Right kidney (tissue), 1 donor: Measurements from ENCODE around the gene PPT2.
"Not testable (repeated sequence)": the region's sequence is repeated elsewhere in the genome, so short reads cannot be mapped to it uniquely, and the experiment has no call there.

ENCODE experiments used
- DNase-seq: peaks from one replicate; pipeline ENCODE4 v3.0.0-alpha.2; 2016

Gene PPT2

DNA sequence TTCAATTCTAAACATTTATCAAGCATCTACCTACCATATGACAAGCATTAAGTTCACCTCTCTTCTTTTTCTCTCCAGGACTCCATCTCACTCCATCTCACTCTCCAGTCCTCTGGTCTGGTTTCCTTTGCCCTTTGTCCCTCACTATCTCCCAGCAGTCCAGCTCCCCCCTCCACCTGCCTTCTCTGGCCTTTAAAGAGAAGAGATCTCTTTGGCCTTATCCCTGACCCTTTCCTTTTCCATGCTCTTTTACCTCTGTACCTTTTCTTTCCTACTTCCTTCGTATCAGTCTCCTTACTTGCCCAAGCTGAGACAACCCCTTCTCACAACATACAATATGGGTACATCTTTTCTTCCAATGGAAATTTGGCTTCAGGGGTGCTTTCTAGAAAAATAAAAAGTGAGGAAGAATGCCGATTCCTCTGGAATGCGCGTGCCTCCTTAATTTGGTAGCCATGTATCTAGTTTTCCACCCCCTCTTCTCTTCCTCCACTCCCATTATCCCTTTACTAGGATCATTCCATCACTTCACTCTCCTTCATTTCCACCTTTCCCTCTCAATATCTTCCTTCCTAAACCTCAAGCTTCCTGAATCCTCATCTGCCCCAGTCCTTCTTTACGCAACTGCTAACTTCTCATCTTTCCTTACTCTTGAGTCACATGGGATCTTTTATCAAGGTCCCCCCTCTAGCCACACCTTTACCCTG is 22.7 kb downstream of the PPT2 start:
- DNase-seq = peak; percentile 40

DNA sequence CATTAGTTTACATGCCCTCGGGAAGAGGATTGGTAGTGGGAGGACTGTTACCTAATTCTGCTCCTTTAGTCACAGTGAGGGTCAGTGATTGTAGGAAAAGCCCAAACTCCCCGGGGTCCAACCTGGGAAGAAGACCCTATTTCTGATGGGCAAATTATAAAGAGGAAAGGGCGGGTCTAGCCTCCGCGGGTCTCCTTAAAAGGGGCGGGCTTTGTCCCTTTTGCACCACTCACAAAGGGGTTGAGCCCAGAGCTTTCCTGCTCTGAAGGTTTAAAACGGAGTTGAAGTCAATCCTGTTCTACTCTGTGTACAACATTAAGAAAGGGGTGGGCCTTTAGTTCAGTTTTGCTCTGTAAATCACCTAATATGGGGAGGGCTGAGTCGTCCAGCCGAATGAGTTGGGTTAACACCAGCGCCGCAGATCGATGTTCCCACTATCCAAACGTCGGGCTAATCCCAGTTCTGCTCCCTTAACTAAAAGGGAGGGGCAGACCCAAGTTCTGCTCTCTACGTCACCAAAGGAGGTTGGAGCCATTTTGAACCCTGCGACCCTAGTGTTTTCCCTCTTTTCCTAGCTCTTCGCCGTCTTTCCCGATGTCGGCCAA is 23.3 kb downstream of the PPT2 start:
- peak; percentile 90 for DNase-seq

- DNase-seq = no peak
These were observed 24.0 kb downstream of the PPT2 start, which contains the start of gene RNF5 for GRCh38 chr6:32177788-32178546. Gene RNF5 (plus strand): TSS chr6:32178405. CDS start chr6:32178512, 107 bp downstream.

GRCh38 chr6:32178547-32179440 is 24.9 kb downstream of the PPT2 start:
- DNase-seq = peak; percentile 67

- no peak for DNase-seq
These were observed 25.9 kb downstream of the PPT2 start for GRCh38 chr6:32179766-32180405.

DNA sequence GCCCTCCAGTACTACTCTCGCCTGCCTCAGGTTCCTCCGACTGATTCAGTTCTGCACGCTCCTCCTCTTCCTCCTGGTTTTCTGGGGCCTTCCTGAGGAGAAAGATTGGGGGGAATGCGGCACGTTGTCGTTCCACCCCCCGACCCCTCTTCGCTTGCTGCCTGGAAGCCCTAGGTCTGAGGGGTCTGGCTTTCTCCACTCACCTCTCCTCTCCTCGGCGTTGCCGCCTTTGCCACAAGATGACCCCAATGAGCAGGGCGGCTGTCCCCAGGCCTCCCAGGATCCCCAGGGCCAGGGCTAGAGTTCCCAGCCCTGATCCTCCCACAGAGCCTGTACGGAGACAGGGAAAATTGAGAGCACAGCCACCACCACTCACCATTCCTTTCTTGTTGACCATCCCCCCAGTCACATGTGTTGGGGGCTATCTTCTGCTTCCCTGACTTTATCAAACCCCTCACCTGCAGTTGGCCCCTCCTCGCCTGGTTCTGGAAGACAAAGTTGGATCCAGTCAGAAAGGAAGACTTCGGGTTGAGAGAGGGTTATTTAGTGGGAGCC is 27.3 kb downstream of the PPT2 start:
- no peak for DNase-seq

- DNase-seq = no peak
These were observed 28.1 kb downstream of the PPT2 start for GRCh38 chr6:32181915-32182529.

GRCh38 chr6:32182555-32182981 is 28.6 kb downstream of the PPT2 start:
- DNase-seq = no peak

- DNase-seq = no peak
These were observed 29.1 kb downstream of the PPT2 start for GRCh38 chr6:32183030-32183429.

- no peak for DNase-seq
These were observed 29.6 kb downstream of the PPT2 start for GRCh38 chr6:32183483-32184083.

- no peak for DNase-seq
These were observed 30.2 kb downstream of the PPT2 start, which contains the start of gene AGER for GRCh38 chr6:32184084-32184640. Gene AGER (minus strand): TSS chr6:32184253. CDS start chr6:32184222, 31 bp downstream.

DNA sequence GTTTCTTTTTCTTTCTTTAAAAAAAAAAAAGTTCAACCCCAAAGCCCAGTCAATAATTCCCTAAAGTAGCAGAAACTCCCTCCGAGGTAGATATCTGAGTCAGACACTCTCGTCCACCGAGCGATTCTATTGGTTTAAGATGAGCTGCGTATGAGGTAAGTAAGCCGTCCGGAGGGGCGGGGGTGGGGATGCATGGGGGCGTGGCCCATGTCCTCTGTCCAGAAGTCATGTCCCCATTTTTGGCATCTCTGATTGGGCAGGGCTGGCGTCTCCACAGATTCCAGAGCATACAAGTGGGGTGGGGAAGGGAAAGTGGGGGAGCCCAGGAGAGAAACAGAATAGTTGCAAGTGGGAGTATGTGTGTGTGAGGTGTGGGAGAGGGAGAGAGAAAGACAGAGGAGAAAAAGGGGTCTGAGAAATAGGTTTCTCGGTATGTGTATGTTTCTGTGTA is 31.8 kb downstream of the PPT2 start:
- not testable (repeated sequence) for DNase-seq

GRCh38 chr6:32186151-32186840 is 32.4 kb downstream of the PPT2 start:
- DNase-seq = not testable (repeated sequence)

DNA sequence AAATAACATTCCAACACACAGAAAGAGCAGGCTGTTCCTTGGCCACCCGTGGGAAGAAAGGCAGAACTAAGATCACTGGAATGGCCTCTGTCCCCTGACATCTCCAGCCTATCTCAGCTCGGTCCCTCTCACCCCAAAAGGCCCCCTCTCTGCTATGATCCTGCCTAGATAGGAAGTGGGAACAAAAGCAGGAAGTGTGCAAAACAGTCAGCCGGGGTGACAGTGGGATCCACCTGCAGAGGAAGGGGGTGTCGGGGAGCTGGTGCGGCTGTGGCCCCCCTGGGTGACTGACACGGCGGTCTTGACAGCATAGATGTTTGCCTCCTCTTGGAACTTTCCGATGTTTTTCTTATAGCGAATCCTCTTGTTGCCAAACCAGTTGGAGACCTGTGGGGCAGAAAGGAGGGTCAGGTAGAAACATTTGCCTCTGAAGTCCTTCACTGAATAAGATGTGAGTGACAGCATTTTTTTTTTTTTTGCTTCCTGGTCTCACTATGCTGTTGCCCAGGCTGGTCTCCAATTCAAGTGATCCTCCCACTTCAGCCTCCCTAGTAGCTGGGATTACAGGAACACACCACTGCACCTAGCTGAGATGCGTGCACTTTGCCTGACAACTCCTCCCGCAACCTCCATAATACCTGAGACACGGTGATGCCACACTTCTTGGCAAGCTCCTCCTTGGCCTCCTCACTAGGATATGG is 33.2 kb downstream of the PPT2 start:
- no peak for DNase-seq

DNA sequence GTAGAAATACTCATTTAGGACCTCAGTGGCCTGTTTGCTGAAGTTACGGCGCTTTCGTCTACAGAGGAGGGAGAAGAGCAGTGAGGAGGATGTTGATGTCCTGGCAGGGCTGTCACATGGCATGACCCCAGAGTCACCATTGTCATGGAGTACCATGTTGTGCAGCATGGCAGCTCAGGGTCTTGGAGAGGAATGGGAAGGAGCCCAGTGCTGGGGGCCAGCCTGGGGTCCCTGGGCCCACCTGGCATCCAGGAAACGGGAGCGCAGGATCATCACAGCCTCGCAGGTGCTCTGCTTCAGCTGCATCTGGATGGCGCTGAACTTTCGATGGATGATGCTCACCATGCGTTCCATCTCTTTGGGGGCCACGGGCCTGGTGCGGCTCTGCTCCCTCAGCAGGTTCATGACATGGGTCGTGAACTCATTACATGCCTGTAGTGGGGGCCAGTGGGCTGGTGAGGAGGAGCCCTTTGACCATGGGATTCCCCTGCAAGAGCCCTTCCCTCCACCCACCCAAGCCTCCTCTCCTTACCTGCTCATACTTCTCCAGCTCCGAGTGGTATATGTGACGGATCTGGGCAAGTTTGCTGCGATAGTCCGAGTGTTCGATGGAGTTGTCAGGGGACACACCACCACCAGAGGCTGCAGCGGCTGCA is 33.9 kb downstream of the PPT2 start:
- not testable (repeated sequence) for DNase-seq

DNA sequence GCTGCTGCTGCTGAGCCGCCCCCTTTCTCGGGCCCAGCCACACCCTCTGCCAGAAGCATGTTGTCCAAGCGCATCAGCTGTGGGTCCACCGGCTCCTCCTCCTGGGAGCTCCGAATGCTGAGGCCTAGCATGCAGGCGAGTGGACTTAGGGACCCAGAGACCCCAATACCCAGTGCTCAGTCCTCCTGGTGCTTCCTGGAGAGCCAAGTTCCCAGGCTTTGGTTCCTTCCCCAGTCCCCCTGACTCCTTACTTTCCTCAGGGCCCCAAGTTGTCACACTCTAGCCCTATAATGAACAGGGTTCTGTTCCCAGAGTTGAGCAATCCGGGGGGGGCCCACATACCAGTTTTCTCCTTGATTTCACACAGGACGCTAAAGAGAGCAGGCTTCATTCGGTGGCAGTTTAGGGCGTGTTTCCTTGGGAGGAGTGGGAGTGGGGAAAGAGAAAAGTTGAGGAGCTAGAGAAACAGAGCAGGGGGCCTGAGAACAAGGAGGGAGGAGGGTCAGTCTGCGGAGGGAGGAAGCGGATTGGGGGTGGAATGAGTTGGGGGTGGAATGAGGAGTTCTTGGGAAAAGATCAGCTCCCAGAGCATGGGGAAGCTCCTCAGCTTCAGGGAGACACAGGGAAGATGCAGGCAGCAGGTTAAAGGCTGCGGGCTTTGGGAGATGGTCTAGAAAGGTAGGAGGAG is 34.6 kb downstream of the PPT2 start:
- no peak for DNase-seq

- no peak for DNase-seq
These were observed 35.3 kb downstream of the PPT2 start for GRCh38 chr6:32189069-32189741.
